SK-N-SH treated with all-trans-retinoic acid at 6 μM for 48 hours (cell line): Measurements from ENCODE around the gene DTWD1.

Experiments
- CSDC2 ChIP-seq: fragments of 250-450 bp; sonication (Bioruptor Pico); IDR thresholded peaks from 2 replicates; pipeline ENCODE4 v1.5.0; 2020; ENCODE audit warnings: mild to moderate bottlenecking, moderate library complexity
- ISL1 ChIP-seq: fragments of 250-450 bp; sonication (Bioruptor Pico); IDR thresholded peaks from 2 replicates; pipeline ENCODE4 v2.1.2; 2022; ENCODE audit warnings: mild to moderate bottlenecking, moderate library complexity
- OSR1 ChIP-seq: fragments of 250-450 bp; sonication (Bioruptor Pico); IDR thresholded peaks from 2 replicates; pipeline ENCODE4 v1.8.0; 2022; ENCODE audit warnings: moderate library complexity, mild to moderate bottlenecking, inconsistent platforms
- TOX ChIP-seq: fragments of 250-450 bp; sonication (Bioruptor Pico); IDR thresholded peaks from 2 replicates; pipeline ENCODE4 v1.8.0; 2021; ENCODE audit warnings: mild to moderate bottlenecking, moderate library complexity, borderline replicate concordance
- ZFP3 ChIP-seq: fragments of 250-450 bp; sonication (Bioruptor Pico); IDR thresholded peaks from 2 replicates; pipeline ENCODE4 v1.5.0; 2020; ENCODE audit warnings: mild to moderate bottlenecking, moderate library complexity
- ZFP30 ChIP-seq: fragments of 450-650 bp; formaldehyde crosslinking; IDR thresholded peaks from 2 replicates; pipeline ENCODE4 v1.5.0; 2022; ENCODE audit warnings: mild to moderate bottlenecking, moderate library complexity
- TF ChIP-seq, protein P1 (sequence below): fragments of 250-450 bp; sonication (Bioruptor Pico); IDR thresholded peaks from 2 replicates; pipeline ENCODE4 v1.8.0; 2020; ENCODE audit warnings: mild to moderate bottlenecking, moderate library complexity, borderline replicate concordance
- TF ChIP-seq, protein P2 (sequence below): fragments of 250-450 bp; sonication (Bioruptor Pico); IDR thresholded peaks from 2 replicates; pipeline ENCODE4 v1.8.0; 2021; ENCODE audit warnings: low read depth, mild to moderate bottlenecking, moderate library complexity, borderline replicate concordance

DNA sequence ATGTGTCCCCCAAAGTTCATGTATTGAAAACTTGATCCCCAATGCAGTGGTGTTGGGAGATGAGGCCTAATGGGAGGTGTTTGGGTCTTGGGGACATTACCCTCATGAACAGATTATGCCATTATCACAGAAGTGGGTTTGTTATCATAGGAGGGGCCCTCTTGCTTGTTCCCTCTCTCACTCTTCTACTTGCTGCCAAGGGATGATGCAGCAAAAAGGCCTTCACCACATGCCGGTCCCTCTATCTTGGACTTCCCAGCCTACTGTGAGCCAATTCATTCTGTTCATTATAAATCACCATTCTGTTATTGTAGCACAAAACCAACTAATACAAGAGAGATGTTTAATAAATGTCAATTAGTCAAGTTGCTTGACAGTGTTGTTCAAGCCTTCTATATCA, 47.4 kb upstream of the DTWD1 start:
- TF ChIP-seq CSDC2 (CRISPR knock-in tag) (no peak), TOX (no peak), ISL1 (CRISPR knock-in tag) (no peak), ZFP30 (no peak), OSR1 (CRISPR knock-in tag) (no peak), ZFP3 (CRISPR knock-in tag) (no peak)
- TF ChIP-seq, protein P1, sequence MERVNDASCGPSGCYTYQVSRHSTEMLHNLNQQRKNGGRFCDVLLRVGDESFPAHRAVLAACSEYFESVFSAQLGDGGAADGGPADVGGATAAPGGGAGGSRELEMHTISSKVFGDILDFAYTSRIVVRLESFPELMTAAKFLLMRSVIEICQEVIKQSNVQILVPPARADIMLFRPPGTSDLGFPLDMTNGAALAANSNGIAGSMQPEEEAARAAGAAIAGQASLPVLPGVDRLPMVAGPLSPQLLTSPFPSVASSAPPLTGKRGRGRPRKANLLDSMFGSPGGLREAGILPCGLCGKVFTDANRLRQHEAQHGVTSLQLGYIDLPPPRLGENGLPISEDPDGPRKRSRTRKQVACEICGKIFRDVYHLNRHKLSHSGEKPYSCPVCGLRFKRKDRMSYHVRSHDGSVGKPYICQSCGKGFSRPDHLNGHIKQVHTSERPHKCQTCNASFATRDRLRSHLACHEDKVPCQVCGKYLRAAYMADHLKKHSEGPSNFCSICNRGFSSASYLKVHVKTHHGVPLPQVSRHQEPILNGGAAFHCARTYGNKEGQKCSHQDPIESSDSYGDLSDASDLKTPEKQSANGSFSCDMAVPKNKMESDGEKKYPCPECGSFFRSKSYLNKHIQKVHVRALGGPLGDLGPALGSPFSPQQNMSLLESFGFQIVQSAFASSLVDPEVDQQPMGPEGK (CRISPR knock-in tag) = no peak
- TF ChIP-seq, protein P2, sequence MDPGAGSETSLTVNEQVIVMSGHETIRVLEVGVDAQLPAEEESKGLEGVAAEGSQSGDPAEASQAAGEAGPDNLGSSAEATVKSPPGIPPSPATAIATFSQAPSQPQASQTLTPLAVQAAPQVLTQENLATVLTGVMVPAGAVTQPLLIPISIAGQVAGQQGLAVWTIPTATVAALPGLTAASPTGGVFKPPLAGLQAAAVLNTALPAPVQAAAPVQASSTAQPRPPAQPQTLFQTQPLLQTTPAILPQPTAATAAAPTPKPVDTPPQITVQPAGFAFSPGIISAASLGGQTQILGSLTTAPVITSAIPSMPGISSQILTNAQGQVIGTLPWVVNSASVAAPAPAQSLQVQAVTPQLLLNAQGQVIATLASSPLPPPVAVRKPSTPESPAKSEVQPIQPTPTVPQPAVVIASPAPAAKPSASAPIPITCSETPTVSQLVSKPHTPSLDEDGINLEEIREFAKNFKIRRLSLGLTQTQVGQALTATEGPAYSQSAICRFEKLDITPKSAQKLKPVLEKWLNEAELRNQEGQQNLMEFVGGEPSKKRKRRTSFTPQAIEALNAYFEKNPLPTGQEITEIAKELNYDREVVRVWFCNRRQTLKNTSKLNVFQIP = no peak
